ENCODE data around the gene SIGLEC5.

DNA sequence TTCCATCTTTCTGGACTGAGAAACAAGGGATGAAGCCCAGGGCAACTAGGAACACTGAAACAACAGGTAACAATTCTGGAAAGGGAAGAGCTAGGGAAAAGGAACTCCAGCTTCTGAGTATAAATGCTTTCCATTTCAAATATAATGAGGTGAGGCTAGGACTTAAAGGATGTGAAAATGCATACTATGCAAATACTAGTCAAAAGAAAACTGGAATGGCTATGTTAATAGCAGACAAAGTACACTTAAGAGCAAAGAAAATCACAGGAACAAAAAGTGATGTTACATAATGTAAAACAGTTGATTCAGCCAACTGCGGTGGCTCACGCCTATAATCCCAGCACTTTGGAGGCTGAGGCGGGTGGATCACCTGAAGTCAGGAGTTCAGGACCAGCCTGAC is 10.2 kb upstream of the SIGLEC5 start:
- TF ChIP-seq EZH2 (IDR thresholded peaks at IDR 0.05; ENCODE audit: borderline replicate concordance, low read depth, low read length, poor library complexity, severe bottlenecking) (no peak), CTCF (conservative IDR thresholded peaks at IDR 0.05; ENCODE audit: low read depth, low read length) (no peak)

All from A673 (cell line).